HG02642 (cell line): Measurements from ENCODE around the gene SLC9A6.
"Not testable (repeated sequence)": the region's sequence is repeated elsewhere in the genome, so short reads cannot be mapped to it uniquely, and the experiment has no call there.

Source experiments
- ATAC-seq: cut with Tn5 transposase; IDR thresholded peaks from one replicate; pipeline ENCODE4 v1.9.1; 2021; ENCODE audit warnings: mild to moderate bottlenecking; ENCODE audit not compliant: unreplicated experiment, poor library complexity

SLC9A6 gene

GRCh38 chrX:136028383-136028984 is 43.2 kb downstream of the SLC9A6 start:
- ATAC-seq, result peak; percentile 50

GRCh38 chrX:136029766-136030165 is 44.5 kb downstream of the SLC9A6 start:
- ATAC-seq, result no peak

- ATAC-seq, result no peak
Observed at GRCh38 chrX:136030303-136031191, 45.3 kb downstream of the SLC9A6 start.

GRCh38 chrX:136031626-136032025 is 46.4 kb downstream of the SLC9A6 start:
- ATAC-seq, result no peak

GRCh38 chrX:136032370-136032769 is 47.1 kb downstream of the SLC9A6 start:
- no peak for ATAC-seq

- no peak for ATAC-seq
Observed at GRCh38 chrX:136034668-136035067, 49.4 kb downstream of the SLC9A6 start.

- ATAC-seq, result no peak
Observed at GRCh38 chrX:136035663-136036062, 50.4 kb downstream of the SLC9A6 start.

- ATAC-seq, result no peak
Observed at GRCh38 chrX:136039485-136039884, 54.2 kb downstream of the SLC9A6 start.

- no peak for ATAC-seq
Observed at GRCh38 chrX:136039968-136040367, 54.7 kb downstream of the SLC9A6 start.

GRCh38 chrX:136041254-136041812 is 56.1 kb downstream of the SLC9A6 start:
- ATAC-seq, result no peak

GRCh38 chrX:136045008-136045407 is 59.8 kb downstream of the SLC9A6 start:
- no peak for ATAC-seq

- ATAC-seq, result no peak
Observed at GRCh38 chrX:136046295-136047015, 61.2 kb downstream of the SLC9A6 start.

- ATAC-seq, result no peak
Observed at GRCh38 chrX:136047016-136047642, 61.9 kb downstream of the SLC9A6 start.

- no peak for ATAC-seq
Observed at GRCh38 chrX:136047969-136048368, 62.7 kb downstream of the SLC9A6 start.

GRCh38 chrX:136048446-136048845 is 63.2 kb downstream of the SLC9A6 start:
- no peak for ATAC-seq

GRCh38 chrX:136049608-136050007 is 64.4 kb downstream of the SLC9A6 start:
- no peak for ATAC-seq

GRCh38 chrX:136050875-136051274 is 65.6 kb downstream of the SLC9A6 start:
- not testable (repeated sequence) for ATAC-seq

- ATAC-seq, result no peak
Observed at GRCh38 chrX:136051611-136052010, 66.4 kb downstream of the SLC9A6 start.

GRCh38 chrX:136055651-136056221 is 70.5 kb downstream of the SLC9A6 start:
- no peak for ATAC-seq

- ATAC-seq, result no peak
Observed at GRCh38 chrX:136057567-136057966, 72.3 kb downstream of the SLC9A6 start.
